Measurements from ENCODE around the gene COL26A1.
"Not testable (repeated sequence)": the region's sequence is repeated elsewhere in the genome, so short reads cannot be mapped to it uniquely, and the experiment has no call there.

Gene COL26A1

DNA sequence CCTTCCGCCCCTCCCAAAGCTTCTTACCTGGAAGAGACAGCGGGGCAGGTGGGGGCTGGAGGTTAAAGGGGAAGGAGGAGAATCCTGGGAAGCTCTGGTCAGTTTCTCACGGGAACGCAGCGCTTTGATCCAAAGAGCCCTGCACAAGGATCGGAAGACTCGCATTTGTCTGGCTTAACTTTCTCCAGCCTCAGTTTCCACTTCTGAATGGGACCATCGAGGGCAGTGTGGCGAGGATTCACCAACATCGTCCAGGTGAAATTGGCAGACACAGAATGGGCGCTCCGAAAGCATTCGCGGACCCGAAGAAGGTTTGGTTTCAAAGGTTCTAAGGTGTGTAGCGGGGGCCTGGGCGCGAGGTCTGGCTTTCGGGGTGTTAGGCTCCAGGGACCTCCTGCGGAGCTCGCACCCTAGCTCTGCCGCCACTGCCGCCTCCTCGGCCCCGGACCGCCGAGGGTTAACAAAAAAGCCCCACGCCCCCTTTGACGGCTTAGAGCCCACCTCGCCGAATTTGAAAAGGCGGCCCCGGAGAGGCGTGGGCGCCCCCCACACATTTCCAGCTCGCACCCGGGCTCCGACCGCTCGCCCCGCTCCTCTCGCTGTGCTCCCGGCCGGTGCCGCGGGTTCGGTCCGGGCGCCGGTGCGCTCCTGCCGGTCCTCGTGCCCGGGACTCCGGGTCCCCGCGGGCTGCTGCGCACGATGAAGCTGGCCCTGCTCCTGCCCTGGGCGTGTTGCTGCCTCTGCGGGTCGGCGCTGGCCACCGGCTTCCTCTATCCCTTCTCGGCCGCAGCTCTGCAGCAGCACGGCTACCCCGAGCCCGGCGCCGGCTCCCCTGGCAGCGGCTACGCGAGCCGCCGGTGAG is at the start of gene COL26A1:
TSS of gene COL26A1 (plus strand) at position 542 of the 862 bp plus-strand sequence. CDS start at position 700, 158 bp downstream.
- DNase-seq = peak; percentile 36

DNA sequence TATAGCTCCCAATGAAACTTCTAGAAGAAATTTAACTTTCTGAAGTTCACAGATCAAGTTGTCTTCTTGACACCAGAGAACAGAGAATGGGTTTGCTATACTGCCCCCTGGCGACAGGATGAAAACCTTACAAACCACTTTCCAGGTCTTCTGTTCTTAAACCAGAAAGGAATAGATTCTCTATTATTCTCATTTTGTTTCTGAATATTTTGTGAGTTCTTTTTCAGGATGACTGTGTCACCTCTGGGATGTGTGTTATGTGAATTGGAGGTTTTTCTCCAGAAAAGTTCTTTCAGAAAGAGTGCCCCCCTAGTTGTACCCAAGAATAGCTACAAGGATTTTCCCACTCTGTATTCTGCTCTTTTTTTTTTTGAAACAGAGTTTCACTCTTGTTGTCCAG is 47.3 kb upstream of the COL26A1 start:
- peak; percentile 79 for DNase-seq

DNA sequence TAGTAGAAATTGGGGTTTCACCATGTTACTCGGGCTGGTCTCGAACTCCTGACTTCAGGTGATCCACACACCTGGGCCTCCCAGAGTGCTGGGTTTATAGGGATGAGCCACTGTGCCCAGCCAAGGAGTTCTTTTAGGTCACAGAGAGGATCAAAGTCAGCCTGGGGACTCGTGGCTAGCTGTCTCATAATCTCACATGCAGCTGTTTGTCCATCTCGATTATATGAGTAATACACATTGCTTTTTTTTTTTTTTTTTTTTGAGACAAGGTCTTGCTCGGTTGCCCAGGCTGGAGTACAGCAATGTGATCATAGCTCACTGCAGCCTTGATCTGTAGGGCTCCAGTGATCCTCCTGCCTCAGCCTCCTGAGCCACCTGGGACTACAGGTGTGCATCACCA is 43.3 kb upstream of the COL26A1 start:
- no peak for DNase-seq

DNA sequence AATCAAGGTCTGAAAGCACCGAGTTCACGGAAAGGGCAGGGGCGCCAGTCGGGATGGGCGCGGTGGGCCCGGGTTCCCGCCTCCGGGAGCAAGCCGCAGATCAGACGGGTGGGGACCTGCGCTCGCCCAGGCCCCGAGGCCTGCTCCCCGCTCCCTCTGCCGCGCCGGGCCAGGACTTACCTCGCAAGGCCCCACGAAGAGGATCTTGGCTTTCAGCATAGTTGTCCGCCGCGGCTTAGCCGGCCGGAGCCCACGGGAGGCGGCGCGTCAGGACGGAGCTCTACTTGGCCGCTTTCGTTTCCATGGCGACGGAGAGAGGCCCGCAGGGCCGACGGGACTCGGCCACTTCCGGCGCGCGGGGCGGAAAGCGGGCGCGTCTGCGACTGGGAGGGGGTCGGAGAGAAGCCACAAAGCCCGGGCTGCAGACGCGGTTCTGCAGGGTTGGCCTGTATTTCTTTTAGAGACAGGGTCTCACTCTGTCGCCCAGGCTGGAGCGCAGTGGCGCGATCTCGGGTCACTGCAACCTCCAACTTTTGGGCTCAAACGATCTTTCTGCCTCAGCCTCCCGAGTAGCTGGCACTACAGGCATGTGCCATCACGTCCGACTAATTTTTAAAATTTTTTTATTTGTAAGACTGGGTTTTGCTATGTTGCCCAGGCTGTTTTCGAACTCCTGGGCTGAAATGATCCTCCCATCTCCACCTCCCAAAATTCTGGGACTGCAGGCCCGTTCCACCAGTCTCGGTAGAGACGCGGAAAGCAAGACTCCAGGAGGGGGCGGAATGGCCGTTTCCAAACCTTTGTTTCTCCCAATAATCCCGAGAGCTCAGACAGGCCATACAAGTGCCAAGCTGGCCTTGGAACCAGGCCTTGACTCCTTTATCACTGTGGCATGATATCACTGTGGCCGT is 40.9 kb upstream of the COL26A1 start, which contains the start of gene IFT22:
TSS of gene IFT22 (minus strand) at position 322 of the 911 bp plus-strand sequence. CDS start at position 219, 103 bp downstream.
- peak; percentile 97 for DNase-seq

DNA sequence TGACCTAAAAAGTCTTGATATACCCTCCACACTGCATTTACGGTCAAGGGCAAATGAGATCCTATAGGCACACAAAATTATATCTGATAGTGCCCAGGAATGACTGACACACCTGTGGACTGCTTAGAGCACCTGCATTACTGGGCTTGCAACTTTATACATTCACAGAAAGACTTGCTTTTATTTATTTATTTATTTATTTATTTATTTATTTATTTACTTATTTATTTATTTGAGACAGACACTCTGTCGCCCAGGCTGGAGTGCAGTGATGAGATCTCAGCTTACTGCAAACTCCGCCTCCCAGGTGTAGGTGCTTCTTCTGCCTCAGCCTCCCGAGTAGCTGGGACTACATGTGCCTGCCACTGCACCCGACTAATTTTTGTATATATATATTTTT is 34.5 kb upstream of the COL26A1 start:
- DNase-seq = no peak

DNA sequence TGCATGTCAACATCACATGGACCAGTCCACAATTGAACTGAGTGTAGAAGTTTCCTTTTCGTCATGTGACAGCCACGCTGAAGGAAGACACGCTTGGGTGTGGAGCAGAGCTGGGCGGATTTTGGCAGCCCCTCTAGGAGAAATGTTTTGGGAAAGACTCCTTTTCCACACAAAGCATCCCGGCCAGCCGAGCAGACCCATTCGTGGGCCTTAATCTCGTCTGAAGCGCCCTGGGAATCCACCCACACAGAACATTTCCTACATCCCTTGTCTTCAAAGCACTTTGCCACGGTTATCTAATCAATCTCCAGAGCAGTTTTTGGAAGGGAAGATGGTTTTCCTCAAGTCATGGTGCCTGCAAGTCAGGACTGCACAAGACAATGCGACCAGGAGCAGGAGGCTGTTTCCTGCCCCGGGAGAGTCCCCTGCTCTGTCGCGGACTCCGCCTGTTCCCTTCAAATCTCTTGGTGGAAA is 32.6 kb upstream of the COL26A1 start:
- no peak for DNase-seq

DNA sequence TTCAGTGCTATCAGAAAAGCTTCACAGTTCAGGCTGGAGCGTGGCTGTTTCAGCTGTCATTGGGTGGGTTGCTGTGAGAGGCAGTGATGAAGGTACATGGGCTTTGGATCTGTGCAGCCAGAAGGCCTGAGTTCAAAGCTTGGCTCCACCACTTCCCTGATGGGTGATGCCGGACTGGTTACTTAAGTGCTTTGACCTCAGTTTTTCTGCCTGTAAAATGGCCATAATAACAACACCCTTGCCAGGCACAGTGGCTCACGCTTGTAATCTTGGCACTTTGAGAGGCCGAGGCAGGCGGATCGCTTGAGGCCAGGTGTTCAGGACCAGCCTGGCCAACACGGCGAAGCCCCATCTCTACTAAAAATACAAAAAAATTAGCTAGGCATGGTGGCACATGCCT is 30.6 kb upstream of the COL26A1 start:
- DNase-seq = no peak

DNA sequence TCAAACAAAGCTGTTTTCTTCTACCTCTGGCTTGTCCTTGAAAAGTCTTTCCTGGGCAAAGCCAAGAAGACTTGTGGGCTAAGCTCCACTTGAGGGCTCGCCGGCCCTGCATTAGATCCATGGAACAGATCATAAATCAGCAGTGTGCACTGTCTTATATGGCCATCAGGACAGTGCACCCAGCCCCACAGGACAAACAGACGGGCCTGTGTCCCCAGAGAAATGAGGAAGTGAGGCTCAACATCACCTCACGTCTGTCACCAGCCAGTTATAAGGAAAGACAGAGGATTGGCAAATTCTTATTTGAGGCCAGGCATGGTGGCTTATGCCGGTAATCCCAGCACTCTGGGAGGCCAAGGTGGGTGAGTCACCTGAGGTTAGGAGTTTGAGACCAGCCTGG is 28.8 kb upstream of the COL26A1 start:
- peak; percentile 21 for DNase-seq

DNA sequence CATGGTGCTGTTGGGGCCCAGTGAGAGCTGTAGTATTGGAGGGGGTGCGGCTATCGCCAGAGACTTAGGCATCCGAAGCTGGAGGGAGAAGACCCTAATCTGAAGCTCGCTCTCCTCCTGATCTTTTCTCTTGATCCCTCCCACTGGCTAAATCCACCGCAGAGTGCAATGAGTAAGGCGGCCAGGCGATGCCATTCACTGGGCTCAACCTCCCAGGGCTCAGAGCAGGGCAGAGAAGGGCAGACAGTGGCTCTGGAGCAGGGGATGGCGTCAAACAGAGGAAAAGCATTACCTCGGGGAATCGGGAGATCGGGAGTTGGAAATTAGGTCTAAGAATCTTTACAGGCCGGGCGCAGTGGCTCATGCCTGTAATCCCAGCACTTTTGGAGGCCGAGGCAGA is 22.3 kb upstream of the COL26A1 start:
- no peak for DNase-seq

DNA sequence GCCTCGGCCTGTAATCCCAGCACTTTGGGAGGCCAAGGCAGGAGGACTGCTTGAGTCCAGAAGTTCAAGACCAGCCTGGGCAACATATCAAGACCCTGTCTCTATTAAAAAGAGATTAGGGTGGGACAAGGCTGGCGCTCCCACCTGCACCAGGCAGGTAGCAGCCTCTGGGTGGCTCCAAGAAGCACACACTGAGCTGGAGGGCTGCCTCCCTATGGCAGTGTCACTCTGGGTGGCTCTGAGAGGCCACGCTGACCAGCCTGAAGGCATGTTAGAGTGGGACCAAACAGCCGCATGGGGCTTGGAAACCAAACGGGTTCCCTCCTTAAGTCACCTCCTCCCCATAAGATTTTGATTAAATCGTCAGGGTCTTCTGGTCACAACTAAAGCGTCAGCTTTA is 19.8 kb upstream of the COL26A1 start:
- no peak for DNase-seq

DNA sequence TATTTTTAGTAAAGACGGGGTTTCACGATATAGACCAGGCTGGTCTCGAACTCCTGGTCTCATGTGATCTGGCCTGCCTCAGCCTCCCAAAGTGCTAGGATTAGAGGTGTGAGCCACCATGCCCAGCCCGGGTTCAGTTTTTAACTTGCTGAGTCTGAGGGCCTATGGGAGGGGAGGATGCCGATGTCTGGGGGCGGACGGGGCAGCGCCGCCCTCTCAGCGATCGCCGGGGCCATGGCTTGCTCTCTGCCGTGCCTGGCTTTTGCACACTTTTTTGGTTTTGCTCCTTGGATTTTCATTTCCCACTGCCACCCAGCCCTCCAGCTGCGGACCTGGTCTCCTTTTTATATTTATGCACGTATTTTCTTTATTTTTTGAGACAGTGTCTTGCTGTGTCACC is 15.2 kb upstream of the COL26A1 start:
- DNase-seq = no peak

DNA sequence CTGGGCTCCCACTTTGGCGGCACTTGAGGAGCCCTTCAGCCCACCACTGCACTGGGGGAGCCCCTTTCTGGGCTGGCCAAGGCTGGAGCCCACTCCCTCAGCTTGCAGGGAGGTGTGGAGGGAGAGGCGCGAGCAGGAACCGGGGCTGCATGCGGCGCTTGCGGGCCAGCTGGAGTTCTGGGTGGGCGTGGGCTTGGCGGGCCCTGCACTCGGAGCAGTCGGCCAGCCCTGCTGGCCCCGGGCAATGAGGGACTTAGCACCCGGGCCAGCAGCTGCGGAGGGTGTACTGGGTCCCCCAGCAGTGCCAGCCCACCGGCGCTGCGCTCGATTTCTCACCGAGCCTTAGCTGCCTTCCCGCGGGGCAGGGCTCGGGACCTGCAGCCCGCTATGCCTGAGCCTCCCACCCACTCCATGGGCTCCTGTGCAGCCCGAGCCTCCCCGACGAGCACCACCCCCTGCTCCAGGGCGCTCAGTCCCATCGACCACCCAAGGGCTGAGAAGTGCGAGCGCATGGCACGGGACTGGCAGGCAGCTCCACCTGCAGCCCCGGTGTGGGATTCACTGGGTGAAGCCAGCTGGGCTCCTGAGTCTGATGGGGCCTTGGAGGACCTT is 14.1 kb upstream of the COL26A1 start:
- not testable (repeated sequence) for DNase-seq

DNA sequence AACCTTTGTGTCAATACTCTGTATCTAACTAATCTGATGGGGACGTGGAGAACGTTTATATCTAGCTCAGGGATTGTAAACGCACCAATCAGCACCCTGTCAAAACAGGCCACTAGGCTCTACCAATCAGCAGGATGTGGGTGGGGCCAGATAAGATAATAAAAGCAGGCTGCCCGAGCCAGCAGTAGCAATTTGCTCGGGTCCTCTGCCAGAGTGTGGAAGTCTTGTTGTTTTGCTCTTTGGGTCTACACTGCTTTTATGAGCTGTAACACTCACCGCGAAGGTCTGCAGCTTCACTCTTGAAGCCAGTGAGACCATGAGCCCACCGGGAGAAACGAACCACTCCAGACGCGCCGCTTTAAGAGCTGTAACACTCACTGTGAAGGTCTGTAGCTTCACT is 13.4 kb upstream of the COL26A1 start:
- DNase-seq = not testable (repeated sequence)

DNA sequence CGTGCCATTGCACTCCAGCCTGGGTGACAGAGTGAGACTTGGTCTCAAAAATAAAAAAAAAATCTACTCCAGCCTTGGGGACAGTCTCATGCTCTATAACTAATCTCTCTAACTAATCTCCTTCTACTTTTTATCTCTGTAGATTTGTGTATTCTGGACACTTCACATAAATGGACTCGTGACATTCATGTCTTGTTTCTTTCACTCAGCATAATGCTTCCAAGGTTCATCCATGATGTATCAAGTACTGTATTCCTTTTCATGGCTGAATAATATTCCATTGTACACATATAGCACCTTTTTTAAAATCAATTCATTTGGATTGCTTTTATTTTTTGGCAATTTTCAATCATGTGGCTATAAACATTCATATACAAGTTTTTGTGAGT is 9.8 kb upstream of the COL26A1 start:
- no peak for DNase-seq

DNA sequence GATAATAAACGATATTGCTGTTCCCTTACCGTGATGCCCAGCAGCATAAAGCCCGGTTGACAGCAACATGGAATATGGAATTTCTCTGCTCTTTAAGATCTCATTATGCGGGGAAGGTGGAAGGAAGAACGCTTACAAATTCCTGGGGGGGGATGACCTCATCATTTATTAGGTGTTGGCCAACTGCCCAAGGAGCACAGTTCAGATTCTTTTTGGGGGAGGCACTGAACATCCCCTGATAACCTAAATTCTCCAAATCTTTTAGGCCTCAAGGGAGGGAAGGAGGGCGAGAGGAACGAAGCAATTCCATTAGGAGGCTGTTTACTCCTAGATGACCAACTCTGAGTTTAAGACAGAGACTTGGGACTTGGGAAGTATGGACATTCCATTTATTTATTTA is 5.2 kb upstream of the COL26A1 start:
- DNase-seq = no peak

DNA sequence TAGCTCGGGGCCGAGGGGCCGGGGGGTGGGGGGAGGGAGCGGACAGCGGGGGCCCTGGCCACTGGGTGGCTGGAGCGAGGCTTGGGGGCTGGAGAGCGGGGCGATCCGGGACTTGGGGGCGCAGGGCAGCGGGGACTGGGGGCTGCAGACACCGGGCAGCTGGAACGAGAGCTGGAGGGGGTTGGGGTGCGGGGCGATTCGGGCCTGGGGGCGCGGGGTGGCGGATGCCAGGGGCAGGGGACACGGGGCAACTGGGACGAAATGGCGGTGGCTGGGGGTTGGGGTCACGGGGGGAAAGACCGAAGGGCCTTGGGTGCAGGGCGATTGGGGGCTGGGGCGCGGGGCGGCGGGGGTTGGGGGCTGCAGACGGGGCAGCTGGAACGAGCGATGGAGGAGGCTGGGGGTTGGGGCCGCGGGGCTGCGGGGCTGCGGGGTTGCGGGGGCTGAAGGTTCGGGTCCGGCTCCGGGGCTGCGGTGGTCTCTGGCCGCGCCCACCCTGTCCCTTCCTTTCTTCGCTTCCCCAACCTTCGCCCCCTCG is 590 bp downstream of the COL26A1 start:
- DNase-seq = no peak

DNA sequence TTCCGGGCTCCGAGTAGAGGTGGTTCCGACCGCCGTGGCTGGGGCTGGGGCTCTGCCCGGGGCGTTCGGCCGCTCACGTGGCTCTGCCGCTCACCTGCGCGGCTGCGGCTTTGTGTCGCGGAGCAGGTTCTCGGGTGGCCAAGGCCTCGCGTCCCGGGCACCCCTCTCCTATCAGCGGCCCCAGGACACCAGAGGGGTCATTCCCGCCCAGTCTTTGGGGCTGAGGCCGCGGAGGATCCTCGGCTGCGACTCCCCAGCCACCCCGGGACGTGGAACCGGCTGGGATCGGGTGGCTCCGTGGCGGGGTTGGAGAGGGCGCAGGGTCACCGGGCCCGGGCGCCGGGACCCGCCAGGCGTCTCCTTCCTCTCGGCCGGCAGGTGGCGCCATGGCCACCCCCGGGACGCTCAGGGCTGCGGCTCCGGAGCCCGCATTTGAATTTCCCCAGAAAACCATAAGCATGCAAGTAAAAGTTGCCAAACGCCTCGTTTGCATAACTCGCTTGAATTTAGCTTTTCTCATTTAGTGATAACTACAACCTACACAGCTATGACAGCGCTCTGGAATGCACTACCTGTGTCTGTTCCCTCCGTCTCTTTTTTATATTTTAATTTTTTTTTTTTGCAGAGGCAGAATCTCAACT is 1.2 kb downstream of the COL26A1 start:
- peak; percentile 77 for DNase-seq

DNA sequence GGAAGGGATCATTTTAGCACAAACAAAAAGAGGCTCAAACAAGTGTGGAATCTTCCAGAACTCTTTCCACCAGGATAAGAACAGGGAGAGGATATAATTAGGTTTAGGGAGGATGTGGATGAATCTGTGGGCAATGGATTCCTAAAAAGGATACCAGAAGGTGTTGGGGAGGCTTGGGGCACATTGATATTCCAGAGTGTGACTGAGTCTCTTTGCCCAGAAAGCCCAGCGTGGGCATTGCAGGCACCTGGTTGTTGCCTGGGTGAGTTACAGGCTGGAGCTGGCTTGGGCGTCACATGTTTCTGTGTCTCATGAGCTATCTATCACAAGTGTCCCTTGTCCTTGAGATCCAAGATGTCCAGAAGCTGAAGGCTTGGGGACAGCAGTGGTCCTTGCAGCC is 3.3 kb downstream of the COL26A1 start:
- DNase-seq = no peak

DNA sequence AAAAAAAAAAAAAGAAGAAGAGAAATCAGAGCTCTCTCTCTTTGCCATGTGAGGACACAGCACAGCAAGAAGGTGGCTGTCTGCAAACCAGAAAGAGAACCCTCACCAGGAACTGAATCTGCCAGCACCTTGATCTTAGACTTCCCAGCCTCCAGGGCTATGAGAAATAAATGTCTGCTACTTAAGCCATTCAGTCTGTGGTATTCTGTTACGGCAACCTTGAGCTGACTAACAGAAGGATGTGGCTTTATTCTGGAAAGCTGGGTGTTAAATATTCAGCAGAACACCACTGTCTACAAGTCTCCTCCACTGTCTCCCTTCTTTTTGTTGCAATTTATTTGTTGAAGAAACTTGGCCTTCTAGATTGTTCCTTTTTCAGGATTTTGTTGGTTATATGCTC is 5.0 kb downstream of the COL26A1 start:
- DNase-seq = no peak

DNA sequence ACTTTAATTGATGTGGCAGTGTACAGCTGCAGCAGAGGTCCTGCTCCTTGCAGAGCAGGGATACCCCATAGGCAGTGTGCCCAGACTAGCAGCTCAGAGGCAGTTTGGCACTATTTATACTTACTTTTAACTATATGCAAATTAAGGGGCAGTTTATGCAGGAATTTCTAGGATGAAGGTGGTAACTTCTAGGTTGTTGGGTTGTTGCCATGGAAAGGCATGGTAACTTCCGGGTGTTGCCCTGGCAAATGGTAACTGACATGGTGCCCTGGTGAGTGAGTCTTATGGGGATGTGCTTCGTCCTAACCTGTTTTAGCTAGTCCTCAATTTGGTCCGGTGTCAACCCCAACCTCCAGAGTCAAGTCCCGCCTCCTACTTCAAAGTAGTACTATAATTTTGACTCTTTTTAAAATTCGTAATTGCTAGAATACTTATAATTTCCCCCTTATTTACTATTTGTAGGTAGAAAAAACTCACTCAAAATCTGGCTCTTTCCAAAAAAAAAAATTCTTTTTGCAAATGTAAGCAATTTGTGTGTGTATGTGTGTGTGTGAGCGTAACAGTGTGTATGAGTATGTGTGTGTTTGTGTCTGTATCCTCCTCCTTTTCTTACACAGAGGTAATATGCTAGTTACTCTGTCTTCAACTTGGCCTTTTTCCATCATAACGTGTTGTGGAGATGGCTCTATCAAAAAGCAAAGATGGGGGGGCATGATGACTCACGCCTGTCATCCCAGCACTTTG is 5.9 kb downstream of the COL26A1 start:
- DNase-seq = no peak

DNA sequence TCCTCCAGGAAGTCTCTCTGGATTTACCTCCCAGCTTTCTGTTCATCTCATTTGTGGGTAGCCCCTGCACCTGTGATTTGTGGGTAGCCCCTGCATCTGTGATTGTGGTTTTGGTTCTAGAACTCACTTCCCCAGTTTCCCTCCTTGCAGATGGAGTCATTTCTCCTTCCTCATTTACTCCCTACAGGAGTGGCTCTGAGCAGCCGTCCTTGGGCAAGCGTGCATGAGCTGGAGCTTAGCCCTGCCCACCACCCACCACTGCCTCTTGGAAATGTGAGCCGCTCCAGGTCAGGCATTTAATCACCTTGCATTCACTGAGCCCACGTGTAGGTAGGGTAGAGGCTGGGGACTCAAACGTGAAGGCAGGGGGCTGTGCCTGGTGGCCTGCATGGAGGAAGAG is 8.2 kb downstream of the COL26A1 start:
- DNase-seq = peak; percentile 22

Measured in hematopoietic multipotent progenitor cell treated with erythropoietin and hydrocortisone succinate and interleukin-3 and kit ligand, for 6 days (in vitro differentiated cells).